22Rv1 (cell line): Measurements from ENCODE around the gene MELK.

Source experiments
- CTCF ChIP-seq: fragments of 450-650 bp; IDR thresholded peaks from 2 replicates; pipeline ENCODE4 v1.5.1; 2017; ENCODE audit warnings: mild to moderate bottlenecking
- ZFX ChIP-seq: fragments of 450-650 bp; IDR thresholded peaks from 2 replicates; pipeline ENCODE4 v1.6.1; 2017; ENCODE audit warnings: antibody characterized with exemption, borderline replicate concordance

- TF ChIP-seq CTCF (no peak), ZFX (no peak)
Measured at GRCh38 chr9:36716496-36716895, 143.8 kb downstream of the MELK start.
